HG02588 (cell line): ENCODE measurements around the gene MAPK12.

ENCODE experiments used
- ATAC-seq: cut with Tn5 transposase; IDR thresholded peaks from one replicate; pipeline ENCODE4 v1.9.1; 2021; ENCODE audit warnings: mild to moderate bottlenecking, moderate library complexity; ENCODE audit not compliant: unreplicated experiment

The MAPK12 gene

DNA sequence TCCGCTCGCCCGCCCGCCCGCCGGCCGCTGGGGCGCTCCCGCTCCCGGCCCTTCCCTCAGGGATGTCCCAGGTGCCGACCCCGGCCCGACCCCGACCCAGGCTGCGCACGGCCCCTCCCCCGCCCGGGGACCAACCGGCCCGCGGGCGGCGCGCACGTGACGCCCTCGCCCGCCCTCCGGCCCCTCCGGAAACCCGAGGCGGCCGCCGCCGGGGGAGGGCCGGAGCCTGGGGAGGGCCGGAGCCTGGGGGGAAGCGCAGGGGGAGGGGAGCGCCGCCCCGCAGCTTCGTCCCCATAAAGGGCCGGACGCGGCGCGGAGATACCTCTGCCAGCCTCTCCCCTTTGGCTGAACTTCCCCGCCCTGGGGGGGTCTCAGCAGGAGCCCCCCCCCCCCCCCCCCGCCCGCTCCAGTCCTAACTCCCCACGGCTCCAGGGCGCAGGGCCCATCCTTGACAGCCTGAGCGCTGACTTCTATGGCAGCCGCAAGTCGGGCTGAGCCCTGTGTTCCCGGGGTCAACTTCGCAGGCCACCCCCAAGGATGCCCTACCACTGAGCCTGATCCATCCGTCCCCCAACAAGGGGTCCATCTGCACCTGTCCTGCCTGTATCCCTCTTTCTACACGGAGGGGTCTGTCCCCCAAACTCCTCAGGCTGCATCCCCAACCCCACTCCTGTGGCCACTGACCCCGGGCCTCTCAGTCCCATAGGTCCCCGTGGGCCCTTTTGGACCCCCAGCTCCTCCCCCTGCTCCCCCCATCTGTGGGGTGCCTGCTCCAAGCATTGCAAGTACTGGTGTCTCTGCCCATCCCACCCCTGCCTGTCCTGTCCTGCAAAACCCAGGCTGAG is at the start of gene MAPK12:
Gene MAPK12 (minus strand): TSS at position 69 of the 845 bp plus-strand sequence. CDS start 174 bp downstream, outside the sequence.
- no peak for ATAC-seq

DNA sequence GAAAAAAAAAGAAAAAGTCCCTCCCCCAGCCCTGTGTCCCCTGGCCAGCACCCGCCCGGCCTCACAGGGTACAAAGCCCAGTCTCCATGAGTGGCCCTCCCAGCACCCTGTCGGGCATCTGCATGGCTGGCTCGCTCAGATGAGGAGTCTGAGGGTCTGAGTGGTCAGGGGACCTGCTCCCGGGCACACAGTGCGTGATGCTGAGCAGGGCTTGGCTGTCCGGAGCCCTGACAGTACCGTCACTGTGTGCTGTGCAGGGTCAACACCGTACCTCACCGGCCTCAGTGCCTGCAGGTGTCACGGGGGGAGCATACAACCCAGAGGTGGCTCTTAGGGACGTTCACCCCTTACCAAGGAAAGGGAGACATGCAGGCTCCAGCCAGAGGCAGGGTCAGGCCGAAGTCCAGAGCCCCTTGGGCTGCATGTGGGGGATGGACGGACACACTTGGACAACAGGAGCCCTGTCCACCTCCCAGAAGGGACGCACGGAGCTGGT is 49.5 kb upstream of the MAPK12 start:
- ATAC-seq: no peak

GRCh38 chr22:50310031-50310722 is 48.7 kb upstream of the MAPK12 start:
- ATAC-seq: no peak

DNA sequence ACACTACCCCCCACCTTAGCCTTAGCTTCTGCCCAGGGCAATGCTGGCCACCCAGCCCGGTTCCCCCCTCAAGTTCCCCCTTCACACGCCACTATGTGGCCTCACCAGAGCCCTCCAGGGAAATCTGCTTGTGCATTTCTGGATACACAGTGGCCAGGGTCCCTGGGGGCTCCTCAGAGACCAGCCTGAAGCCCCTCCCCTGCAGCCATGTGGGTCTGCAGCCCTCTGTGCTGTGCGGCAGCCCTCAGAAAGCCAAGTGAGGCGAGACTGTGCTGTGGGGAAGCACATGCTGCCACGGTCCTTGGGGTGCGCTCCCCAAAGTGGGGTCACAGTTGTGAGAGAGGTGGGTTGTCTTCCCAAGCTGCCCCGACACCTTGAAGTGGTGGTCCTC is 48.1 kb upstream of the MAPK12 start:
- no peak for ATAC-seq

DNA sequence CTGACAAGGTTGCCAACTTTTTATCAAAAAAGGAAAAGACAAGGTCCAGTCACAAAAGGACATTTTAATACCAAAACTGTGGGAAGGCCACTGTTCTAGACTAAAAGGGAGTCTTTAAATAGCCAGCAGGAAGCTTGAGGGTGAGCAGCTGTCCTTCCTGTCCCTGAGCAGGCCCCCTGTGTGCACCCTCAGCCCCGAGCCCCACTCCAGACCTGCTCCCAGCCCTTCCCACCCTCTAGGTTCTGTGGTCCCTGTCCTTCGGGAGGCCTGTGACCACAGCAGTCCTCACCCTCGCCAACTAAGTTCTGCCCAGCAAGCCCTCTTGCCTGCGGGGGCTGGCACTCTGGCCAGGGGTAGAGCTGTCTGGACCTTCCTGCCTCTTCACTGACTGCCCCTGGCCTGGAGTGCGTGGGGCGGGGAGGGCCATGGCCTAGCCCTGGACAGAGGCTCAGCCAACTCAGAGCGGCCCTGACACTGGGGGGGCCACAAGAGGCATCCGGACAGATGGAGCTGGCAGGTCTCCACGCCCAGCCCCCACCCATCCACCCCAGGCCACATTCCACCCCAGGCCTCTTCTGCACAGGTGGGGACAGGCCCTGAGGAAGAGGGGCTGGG is 47.6 kb upstream of the MAPK12 start:
- no peak for ATAC-seq

GRCh38 chr22:50308597-50308935 is 47.1 kb upstream of the MAPK12 start:
- ATAC-seq: no peak

- no peak for ATAC-seq
Measured at GRCh38 chr22:50307890-50308596, 46.6 kb upstream of the MAPK12 start.

GRCh38 chr22:50306753-50307749 is 45.6 kb upstream of the MAPK12 start, which contains the start of gene PLXNB2:
PLXNB2 (minus strand) TSS chr22:50307646; CDS start chr22:50290584, 17,062 bp downstream.
- ATAC-seq: no peak

- ATAC-seq: peak; percentile 43
Measured at GRCh38 chr22:50305923-50306566, 44.6 kb upstream of the MAPK12 start.

DNA sequence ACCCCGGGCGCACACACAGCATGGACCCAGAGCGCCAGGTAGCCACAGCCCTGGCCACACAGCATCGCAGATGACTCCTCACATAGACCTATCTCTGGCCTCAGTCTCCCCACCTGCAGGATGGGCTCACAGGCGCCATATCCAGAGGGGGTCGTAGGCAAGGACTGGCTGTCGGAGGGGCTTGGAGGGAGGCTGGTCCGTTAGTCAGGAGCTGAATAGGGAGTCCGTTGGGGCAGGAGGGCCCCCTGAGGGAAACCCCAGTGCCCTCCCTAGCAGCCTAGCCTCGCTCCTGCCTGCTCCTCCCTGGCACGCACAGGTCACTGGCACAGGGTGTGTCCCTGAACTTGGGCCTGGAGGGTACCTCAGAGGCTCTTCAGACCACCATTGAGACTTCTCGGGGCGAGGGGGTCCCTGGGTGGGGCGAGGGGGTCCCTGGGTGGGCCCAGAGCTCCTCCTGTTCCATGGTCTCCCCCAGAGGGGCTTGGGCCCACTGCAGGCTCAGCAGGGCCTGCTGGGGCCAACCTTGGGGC is 44.0 kb upstream of the MAPK12 start:
- ATAC-seq: peak; percentile 3

DNA sequence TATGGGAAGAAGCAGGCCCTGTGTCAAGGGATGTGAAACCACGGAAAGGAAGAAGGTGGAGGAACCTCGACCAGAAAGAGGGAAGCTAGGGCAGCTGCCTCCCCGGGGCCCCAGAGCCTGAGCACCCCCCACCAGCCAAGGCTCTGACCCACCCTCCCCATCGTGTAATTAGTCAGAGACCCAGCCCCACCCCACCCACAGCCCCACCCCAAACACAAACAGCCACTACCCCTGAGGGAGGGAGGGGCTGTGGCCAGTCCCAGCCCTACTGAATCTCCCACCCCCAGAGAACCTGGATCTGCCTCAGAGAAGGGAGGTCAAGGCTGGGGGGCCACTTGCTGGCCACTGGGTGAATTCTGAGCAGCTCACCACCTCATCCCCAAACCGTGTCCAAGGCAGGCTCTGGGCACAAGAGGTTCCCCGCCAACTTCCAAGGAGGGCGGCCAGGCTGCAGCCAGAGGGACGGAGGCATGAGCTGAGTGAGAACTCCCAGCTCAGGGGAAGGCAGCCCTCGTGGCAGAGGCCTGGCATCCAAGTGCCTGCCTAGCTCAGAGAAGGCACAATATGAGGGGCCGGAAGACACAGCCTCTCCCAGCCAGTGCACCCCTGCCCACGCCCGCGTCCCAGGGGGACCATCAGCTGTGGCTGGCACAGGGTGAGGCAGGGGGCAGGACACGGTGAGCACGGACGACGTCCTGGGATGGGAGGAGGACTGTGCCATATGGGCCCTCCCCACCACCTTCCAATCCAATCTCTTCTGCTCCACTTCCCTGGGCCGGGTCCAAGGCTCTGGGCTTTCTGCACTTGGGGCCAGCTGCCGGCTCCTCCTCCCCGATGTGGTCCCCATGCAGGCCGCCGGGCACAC is 43.3 kb upstream of the MAPK12 start:
- no peak for ATAC-seq

DNA sequence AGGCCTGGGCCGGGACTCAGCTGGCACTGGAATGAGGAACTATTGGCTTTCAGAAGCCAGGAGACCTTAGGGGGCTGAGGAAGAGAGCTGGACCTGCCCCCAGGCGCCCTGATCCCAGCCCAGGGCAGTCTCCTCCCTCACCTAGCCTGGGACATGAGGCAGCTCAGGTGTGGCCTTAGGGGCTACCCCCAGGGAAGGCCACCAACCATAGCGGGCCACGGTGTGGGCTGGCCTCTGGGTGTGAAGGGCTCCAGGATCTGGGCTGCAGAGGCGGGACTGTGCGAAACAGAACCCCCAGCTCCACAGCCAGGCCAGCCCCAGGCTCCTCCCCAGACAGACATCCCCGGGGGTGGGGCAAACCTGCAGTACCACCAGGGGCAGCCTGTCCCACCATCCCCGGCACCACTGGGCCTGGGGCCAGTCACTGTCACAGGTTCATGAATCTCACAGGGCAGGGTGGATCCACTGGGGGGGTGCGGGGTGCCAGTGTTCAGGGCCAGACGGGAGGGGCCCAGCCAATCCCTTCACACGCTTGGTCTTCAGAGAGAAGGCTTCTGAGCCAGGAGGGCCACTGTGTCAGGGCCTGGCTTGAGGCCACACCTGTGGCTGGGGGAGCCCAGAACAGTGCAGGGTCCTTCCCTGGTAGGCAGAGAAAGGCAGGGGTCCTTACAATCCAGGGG is 42.5 kb upstream of the MAPK12 start:
- no peak for ATAC-seq

DNA sequence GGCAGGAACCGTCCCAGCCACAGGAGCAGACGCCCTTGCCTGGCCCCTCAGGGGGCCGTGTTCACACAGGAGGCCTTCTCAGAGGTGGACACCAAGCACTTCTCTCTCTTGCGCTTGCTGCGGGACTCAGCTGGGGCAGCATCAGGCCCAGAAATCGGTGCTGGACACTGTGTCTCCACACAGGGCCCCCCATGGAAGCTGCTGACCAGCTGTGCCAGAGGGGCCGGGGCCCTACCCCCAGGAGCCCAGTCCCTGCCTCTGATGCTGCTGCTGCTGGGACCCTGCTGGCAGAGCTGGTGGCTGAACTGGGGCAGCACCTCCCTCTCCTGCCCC is 42.0 kb upstream of the MAPK12 start:
- ATAC-seq: no peak

DNA sequence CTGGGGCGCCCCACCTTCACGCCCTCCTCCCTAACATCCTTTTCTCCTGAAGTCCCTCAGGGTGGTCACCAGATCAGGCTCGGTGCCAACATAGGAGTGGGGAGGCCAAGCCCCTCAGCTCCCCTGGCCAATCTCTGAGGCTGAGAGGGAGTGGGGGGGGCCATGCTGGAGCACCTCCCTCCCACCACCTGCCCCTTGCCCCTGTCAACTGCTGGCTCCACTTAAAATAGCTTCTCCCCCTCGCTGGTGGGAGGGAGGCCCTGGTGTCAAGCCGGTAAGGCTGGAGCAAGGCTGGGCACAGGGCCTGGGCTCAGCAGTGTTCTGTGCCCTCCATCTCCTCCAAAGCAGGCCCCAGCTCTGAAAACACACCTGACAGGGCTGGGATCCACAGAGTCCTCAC is 41.1 kb upstream of the MAPK12 start:
- ATAC-seq: no peak

- ATAC-seq: no peak
Measured at GRCh38 chr22:50302041-50302541, 40.6 kb upstream of the MAPK12 start.

DNA sequence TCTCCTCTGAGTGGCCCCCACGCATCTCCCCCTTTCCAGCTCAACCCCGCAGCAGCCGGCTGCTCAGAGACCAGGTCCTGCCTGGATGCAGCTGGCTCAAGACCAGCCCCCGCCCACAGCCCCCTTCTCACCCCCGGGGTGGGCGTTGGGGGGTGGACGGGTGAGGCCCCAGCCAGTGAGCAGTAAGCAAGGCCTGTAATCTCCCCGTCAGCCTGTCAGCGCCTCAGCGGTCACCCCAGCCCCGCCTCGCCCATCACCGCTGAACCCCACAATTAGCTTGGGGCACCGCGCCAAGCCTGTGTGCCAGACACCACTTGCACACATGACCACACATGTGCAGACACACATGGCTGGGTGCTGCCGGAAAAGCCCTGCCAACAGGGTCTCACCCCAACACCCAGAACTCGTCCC is 40.1 kb upstream of the MAPK12 start:
- ATAC-seq: no peak

- no peak for ATAC-seq
Measured at GRCh38 chr22:50300620-50301257, 39.3 kb upstream of the MAPK12 start.
